Testis (tissue), 2 donors: ENCODE measurements around the gene ABHD12.

Source experiments
- POLR2A ChIP-seq: fragments of 450-650 bp; IDR thresholded peaks from one replicate; pipeline ENCODE4 v1.6.1; 2017; ENCODE audit warnings: antibody characterized with exemption, mild to moderate bottlenecking, moderate library complexity
- TF ChIP-seq, protein P1 (sequence below), 3 experiments: fragments of 450-650 bp in 2 of 3; fragments of 200-600 bp in 1 of 3; sonication (generic) in 1 of 3; IDR thresholded peaks; one replicate each; pipeline ENCODE4 v1.5.1; 2016 to 2019; ENCODE audit warnings: antibody characterized with exemption in 3 of 3, mild to moderate bottlenecking in 2 of 3, moderate library complexity in 1 of 3

DNA sequence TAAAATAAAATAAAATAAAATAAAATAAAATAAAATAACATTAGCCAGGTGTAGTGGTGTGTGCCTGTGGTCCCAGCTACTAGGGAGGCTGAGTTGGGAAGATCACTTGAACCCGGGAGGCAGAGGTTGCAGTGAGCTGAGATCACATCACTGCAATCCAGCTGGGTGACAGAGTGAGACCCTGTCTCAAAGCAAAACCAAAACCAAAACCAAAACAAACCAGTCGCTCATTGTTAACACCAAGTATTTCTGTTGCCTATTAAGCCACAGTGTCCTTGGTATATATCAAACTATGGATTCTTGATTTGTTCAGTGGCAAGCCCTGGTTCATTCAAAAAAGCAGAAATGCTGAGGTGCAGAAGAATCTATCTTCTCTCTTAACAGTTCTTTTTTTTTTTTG lies 77.0 kb downstream of the ABHD12 start:
- TF ChIP-seq, protein P1, sequence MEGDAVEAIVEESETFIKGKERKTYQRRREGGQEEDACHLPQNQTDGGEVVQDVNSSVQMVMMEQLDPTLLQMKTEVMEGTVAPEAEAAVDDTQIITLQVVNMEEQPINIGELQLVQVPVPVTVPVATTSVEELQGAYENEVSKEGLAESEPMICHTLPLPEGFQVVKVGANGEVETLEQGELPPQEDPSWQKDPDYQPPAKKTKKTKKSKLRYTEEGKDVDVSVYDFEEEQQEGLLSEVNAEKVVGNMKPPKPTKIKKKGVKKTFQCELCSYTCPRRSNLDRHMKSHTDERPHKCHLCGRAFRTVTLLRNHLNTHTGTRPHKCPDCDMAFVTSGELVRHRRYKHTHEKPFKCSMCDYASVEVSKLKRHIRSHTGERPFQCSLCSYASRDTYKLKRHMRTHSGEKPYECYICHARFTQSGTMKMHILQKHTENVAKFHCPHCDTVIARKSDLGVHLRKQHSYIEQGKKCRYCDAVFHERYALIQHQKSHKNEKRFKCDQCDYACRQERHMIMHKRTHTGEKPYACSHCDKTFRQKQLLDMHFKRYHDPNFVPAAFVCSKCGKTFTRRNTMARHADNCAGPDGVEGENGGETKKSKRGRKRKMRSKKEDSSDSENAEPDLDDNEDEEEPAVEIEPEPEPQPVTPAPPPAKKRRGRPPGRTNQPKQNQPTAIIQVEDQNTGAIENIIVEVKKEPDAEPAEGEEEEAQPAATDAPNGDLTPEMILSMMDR (IDR thresholded peaks at IDR 0.05), result no peak
- TF ChIP-seq POLR2A, result no peak
